Keratinocyte (primary cell): ENCODE results near the gene PRPF4. TPM values are rescaled to one million over a fixed set of nuclear protein-coding genes. Genes with fewer than 3 reads are reported as not detected.

Experiments
- DNase-seq: peaks from one replicate; pipeline ENCODE4 v3.0.0-alpha.2; 2011; ENCODE audit warnings: low read depth, missing footprints, low spot score
- FAIRE-seq: peaks from 2 replicates; lab custom pipeline; 2011; peaks lifted over from hg19 to GRCh38; lab: Jason Lieb, UNC
- H2AFZ ChIP-seq: 2 replicates; pipeline ENCODE4 v1.6.0; 2012; ENCODE audit warnings: low read length, control low read depth, inconsistent platforms; ENCODE audit not compliant: control insufficient read depth
- H3K27ac ChIP-seq: 2 replicates; pipeline ENCODE4 v1.5.1; 2011; ENCODE audit warnings: low read length; ENCODE audit not compliant: control insufficient read depth, insufficient read depth
- H3K27me3 ChIP-seq: 3 replicates; pipeline ENCODE4 v1.6.0; 2011; ENCODE audit warnings: low read length; ENCODE audit not compliant: control insufficient read depth, insufficient read depth; ENCODE audit errors: extremely low read depth
- H3K36me3 ChIP-seq, 2 experiments: 2 replicates in 1 of 2; 3 replicates in 1 of 2; pipeline ENCODE4 v1.5.1; 2011; ENCODE audit warnings: low read length in 2 of 2, mild to moderate bottlenecking in 1 of 2; ENCODE audit not compliant: control insufficient read depth in 2 of 2, insufficient read depth in 2 of 2; ENCODE audit errors: extremely low read depth in 1 of 2
- H3K4me1 ChIP-seq: 3 replicates; pipeline ENCODE4 v1.5.1; 2011; ENCODE audit warnings: low read length; ENCODE audit not compliant: control insufficient read depth, insufficient read depth; ENCODE audit errors: extremely low read depth
- H3K4me2 ChIP-seq: 3 replicates; pipeline ENCODE4 v1.6.0; 2011; ENCODE audit warnings: low read depth, low read length; ENCODE audit not compliant: control insufficient read depth, insufficient read depth; ENCODE audit errors: extremely low read depth
- H3K4me3 ChIP-seq, 3 experiments: fragments of 200-600 bp in 1 of 3; sonication (generic) in 1 of 3; 2 replicates in 2 of 3; 3 replicates in 1 of 3; pipeline ENCODE4 v1.5.1; 2011 to 2016; ENCODE audit warnings: low read length in 3 of 3, mild to moderate bottlenecking in 3 of 3, control low read depth in 2 of 3, inconsistent platforms in 1 of 3, low read depth in 1 of 3, mixed read lengths in 1 of 3, mixed run types in 1 of 3, moderate library complexity in 1 of 3; ENCODE audit not compliant: control insufficient read depth in 2 of 3, insufficient read depth in 2 of 3; ENCODE audit errors: extremely low read depth in 1 of 3
- H3K79me2 ChIP-seq: 2 replicates; pipeline ENCODE4 v1.6.0; 2012; ENCODE audit warnings: low read length; ENCODE audit not compliant: control insufficient read depth, insufficient read depth
- H3K9ac ChIP-seq: 3 replicates; pipeline ENCODE4 v1.6.0; 2011; ENCODE audit warnings: low read length; ENCODE audit not compliant: control insufficient read depth, insufficient read depth; ENCODE audit errors: extremely low read depth
- H3K9me1 ChIP-seq: 3 replicates; pipeline ENCODE4 v1.6.0; 2011; ENCODE audit warnings: low read length; ENCODE audit not compliant: control insufficient read depth, insufficient read depth; ENCODE audit errors: extremely low read depth
- H3K9me3 ChIP-seq: 2 replicates; pipeline ENCODE4 v1.5.1; 2012; ENCODE audit warnings: low read depth, low read length; ENCODE audit not compliant: control insufficient read depth
- H4K20me1 ChIP-seq: 3 replicates; pipeline ENCODE4 v1.6.0; 2011; ENCODE audit warnings: low read length; ENCODE audit not compliant: control insufficient read depth, insufficient read depth; ENCODE audit errors: extremely low read depth
- CTCF ChIP-seq, 3 experiments: IDR thresholded peaks in 1 of 3; conservative IDR thresholded peaks in 1 of 3; optimal IDR thresholded peaks in 1 of 3; 2 replicates in 2 of 3; 3 replicates in 1 of 3; pipeline versions ENCODE3 to v1.5.1; 2011; ENCODE audit warnings: low read length in 3 of 3, mild to moderate bottlenecking in 3 of 3, moderate library complexity in 2 of 3, control low read depth in 1 of 3, inconsistent platforms in 1 of 3; ENCODE audit not compliant: insufficient read depth in 2 of 3; ENCODE audit errors: extremely low read depth in 1 of 3
- EZH2 ChIP-seq: IDR thresholded peaks from one replicate; pipeline ENCODE4 v1.6.1; 2012; ENCODE audit warnings: inconsistent platforms, mild to moderate bottlenecking, low read length, moderate library complexity
- dilution Hi-C: fragments of 300-500 bp; cut with MboI; formaldehyde crosslinking; loops from one replicate; pipeline ENCODE4 v1.7.0; 2020; ENCODE audit warnings: low sequenced_read_pairs; ENCODE audit not compliant: extremely low pct_ligation_motif_present
- polyA plus RNA-seq, 5 experiments: library from polyadenylated mRNA; depleted of rRNA in 3 of 5; stranded (reverse) in 3 of 5; stranded (forward) in 1 of 5; unstranded in 1 of 5; fragments of >200 nt; gene quantifications; 1 replicate in 1 of 5; 2 replicates in 3 of 5; 3 replicates in 1 of 5; pipeline versions ENCODE4 v1.2.1 to v1.2.3, GENCODE V29; 2011 to 2012; ENCODE audit warnings: missing spikeins in 2 of 5, low read depth in 1 of 5, low replicate concordance in 1 of 5

The PRPF4 gene
- polyA plus RNA-seq, 1 donor (not counting 4 experiments of a cell fraction or from before 2014, with no cell fraction given) = 28.8 TPM

- H3K36me3 ChIP-seq = peaks cover 9 to 15% of the 10 kb centered on the region in 2 experiments
- H3K4me3 ChIP-seq = no peak overlapping the region
- no peak overlapping the region for H3K9ac ChIP-seq
- no peak overlapping the region for H3K4me2 ChIP-seq
- no peaks in the 10 kb centered on the region for H3K9me1 ChIP-seq
- dilution Hi-C loops = no loop called here
- H2AFZ ChIP-seq = no peak overlapping the region
- no peaks in the 10 kb centered on the region for H3K9me3 ChIP-seq
- FAIRE-seq (no peak), DNase-seq (no peak)
- TF ChIP-seq EZH2 (no peak), CTCF (optimal IDR thresholded peaks at IDR 0.05 in 1 of 3, IDR thresholded peaks at IDR 0.05 in 1 of 3, conservative IDR thresholded peaks at IDR 0.05 in 1 of 3; ENCODE audit: extremely low read depth in 1 of 3, insufficient read depth in 2 of 3, low read length in 3 of 3) (no peak)
- H3K4me1 ChIP-seq = no peaks in the 10 kb centered on the region
- H3K27me3 ChIP-seq = no peaks in the 10 kb centered on the region
- H4K20me1 ChIP-seq = no peaks in the 10 kb centered on the region
- H3K27ac ChIP-seq = no peak overlapping the region
- H3K79me2 ChIP-seq = no peaks in the 10 kb centered on the region
These were observed 9.3 kb upstream of the PRPF4 start for GRCh38 chr9:113266174-113266573.

- Histone ChIP-seq H2AFZ (no peak overlapping the region), H3K4me1 (no peaks in the 10 kb centered on the region), H3K4me2 (no peak overlapping the region), H3K79me2 (no peaks in the 10 kb centered on the region), H3K27ac (no peak overlapping the region), H4K20me1 (no peaks in the 10 kb centered on the region), H3K9ac (no peak overlapping the region), H3K9me1 (no peaks in the 10 kb centered on the region), H3K4me3 (no peak overlapping the region), H3K9me3 (no peaks in the 10 kb centered on the region), H3K27me3 (no peaks in the 10 kb centered on the region), H3K36me3 (peaks cover 14 to 24% of the 10 kb centered on the region in 2 experiments)
- DNase-seq (no peak), FAIRE-seq (no peak)
- TF ChIP-seq EZH2 (no peak), CTCF (optimal IDR thresholded peaks at IDR 0.05 in 1 of 3, IDR thresholded peaks at IDR 0.05 in 1 of 3, conservative IDR thresholded peaks at IDR 0.05 in 1 of 3; ENCODE audit: extremely low read depth in 1 of 3, insufficient read depth in 2 of 3, low read length in 3 of 3) (no peak)
- dilution Hi-C loops = no loop called here
These were observed 7.4 kb upstream of the PRPF4 start for GRCh38 chr9:113267911-113268566.
